WERI-Rb-1 (cell line): ENCODE data around the gene ETF1.

Experiments
- DNase-seq: peaks from one replicate; pipeline ENCODE4 v3.0.0-alpha.2; 2020
- H3K27ac ChIP-seq: fragments of 250-450 bp; sonication (Bioruptor Pico); 2 replicates; pipeline ENCODE4 v1.5.1; 2020; ENCODE audit warnings: mild to moderate bottlenecking, moderate library complexity
- H3K27me3 ChIP-seq: fragments of 250-450 bp; sonication (Bioruptor Pico); 2 replicates; pipeline ENCODE4 v1.5.1; 2021; ENCODE audit warnings: mild to moderate bottlenecking, low read depth, moderate library complexity; ENCODE audit not compliant: insufficient read depth, severe bottlenecking
- H3K36me3 ChIP-seq: fragments of 250-450 bp; sonication (Bioruptor Pico); 2 replicates; pipeline ENCODE4 v1.5.1; 2020; ENCODE audit warnings: mild to moderate bottlenecking, moderate library complexity
- H3K4me3 ChIP-seq: 2 replicates; pipeline ENCODE4 v1.5.1; 2011; ENCODE audit warnings: low read depth, mild to moderate bottlenecking, control low read depth, low read length
- H3K9me3 ChIP-seq: fragments of 250-450 bp; sonication (Bioruptor Pico); 2 replicates; pipeline ENCODE4 v1.5.1; 2021; ENCODE audit warnings: mild to moderate bottlenecking, moderate library complexity; ENCODE audit not compliant: severe bottlenecking
- TF ChIP-seq, protein P1 (sequence below): IDR thresholded peaks from 2 replicates; pipeline ENCODE4 v1.5.1; 2011; ENCODE audit warnings: low read depth, mild to moderate bottlenecking, control low read depth, inconsistent platforms, low read length

The ETF1 gene

DNA sequence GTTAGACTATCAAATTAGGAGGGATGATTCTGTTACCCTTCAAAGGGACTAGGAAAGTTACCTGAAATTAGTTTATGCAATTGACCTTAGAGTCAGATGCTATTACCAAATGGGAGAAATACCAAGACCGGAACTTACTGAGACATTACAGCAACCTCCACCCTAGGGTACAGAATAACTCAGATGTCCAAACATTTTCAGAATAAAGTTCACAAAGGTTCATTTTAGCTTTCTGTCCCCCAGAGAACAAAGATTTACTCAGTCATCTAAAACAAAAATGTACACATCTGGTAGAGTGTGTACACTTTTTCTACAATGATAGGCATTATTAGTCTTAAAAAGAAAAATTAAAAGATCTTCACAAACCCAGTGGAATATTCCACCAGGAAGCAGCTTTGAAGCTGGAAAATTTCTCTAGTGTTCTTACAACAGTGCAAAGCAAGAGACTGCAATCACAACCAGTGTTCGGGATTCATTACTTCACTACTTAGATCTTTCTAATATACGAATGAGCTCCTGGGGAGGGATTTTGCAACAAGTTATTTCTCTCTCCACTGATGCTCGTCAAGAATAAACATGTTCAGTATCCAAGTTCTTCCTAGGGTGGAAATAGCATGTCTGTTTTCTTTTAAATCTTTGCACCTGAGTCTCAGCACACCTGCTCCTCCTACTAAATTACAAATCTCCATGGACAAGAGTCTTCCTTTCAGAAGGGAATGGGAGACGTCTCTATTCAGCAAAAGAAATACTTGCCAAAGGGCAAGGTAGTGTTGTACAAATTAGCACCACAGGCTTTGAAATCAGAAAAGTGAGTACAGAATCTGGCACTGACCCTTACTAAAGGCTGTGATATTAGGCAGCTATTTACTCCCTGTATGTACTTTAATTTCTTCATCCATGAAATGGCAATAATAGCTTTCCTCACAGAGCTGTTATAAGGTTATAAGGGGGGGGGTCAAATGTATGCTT is 8.8 kb downstream of the ETF1 start:
- TF ChIP-seq, protein P1, sequence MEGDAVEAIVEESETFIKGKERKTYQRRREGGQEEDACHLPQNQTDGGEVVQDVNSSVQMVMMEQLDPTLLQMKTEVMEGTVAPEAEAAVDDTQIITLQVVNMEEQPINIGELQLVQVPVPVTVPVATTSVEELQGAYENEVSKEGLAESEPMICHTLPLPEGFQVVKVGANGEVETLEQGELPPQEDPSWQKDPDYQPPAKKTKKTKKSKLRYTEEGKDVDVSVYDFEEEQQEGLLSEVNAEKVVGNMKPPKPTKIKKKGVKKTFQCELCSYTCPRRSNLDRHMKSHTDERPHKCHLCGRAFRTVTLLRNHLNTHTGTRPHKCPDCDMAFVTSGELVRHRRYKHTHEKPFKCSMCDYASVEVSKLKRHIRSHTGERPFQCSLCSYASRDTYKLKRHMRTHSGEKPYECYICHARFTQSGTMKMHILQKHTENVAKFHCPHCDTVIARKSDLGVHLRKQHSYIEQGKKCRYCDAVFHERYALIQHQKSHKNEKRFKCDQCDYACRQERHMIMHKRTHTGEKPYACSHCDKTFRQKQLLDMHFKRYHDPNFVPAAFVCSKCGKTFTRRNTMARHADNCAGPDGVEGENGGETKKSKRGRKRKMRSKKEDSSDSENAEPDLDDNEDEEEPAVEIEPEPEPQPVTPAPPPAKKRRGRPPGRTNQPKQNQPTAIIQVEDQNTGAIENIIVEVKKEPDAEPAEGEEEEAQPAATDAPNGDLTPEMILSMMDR, result no peak
- H3K27me3 ChIP-seq, result no peaks in the 10 kb centered on the region
- H3K36me3 ChIP-seq, result peaks cover 69% of the 10 kb centered on the region

DNA sequence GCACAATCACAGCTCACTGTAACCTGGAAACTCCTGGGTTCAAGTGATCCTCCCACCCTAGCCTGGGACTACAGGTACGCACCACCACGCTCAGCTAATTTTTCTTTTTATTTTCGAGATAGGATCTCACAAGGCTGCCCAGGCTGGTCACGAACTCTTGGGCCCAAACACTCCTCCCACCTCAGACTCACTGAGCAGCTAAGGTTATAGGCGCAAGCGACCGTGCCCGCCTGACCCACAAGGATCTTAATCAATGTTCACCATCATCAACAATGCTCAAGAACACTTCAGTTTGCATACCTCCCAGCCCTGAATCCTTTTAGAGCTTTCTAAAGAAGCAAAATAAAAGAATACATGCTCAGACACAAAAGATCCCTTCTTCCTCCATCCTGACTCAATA is 13.2 kb downstream of the ETF1 start:
- DNase-seq, result no peak
- H3K27ac ChIP-seq, result no peak overlapping the region
- peaks cover 52% of the 10 kb centered on the region for H3K36me3 ChIP-seq
- no peak overlapping the region for H3K4me3 ChIP-seq
- H3K9me3 ChIP-seq, result no peaks in the 10 kb centered on the region
- no peaks in the 10 kb centered on the region for H3K27me3 ChIP-seq
- TF ChIP-seq, protein P1, result no peak

More for the DNA sequence above, 8.8 kb downstream of the ETF1 start:
- no peaks in the 10 kb centered on the region for H3K9me3 ChIP-seq
- no peak overlapping the region for H3K27ac ChIP-seq
- no peak for DNase-seq
- H3K4me3 ChIP-seq, result no peak overlapping the region

DNA sequence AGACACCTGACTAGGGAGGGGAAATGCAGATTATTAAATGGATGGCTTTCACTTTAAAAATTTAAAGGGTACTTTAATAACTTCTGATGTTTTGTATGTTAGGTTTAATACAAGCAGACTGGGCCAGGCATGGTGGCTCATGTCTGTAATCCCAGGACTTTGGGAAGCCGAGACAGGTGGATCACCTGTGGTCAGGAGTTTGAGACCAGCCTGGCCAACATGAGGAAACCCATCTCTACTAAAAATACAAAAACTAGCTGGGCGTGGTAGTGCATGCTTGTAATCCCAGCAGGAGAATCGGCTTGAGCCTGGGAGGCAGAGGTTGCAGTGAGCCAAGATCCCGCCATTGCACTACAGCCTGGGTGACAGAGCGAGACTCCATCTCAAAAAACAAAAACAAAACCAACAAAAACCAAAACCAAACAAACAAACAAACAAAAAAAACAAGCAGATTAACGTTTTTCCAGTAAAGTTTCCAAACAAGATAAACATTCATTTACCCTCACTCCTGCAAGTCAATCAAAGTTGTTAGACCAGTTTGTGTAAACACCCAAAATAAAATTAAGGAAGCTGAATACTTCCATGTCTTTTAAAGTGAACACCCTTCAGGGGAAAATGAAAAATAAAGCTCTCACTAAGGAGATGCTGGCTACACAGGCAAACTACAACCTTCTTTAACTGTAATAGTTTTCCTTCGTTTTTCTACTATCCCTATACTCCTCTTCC is 14.1 kb downstream of the ETF1 start:
- no peaks in the 10 kb centered on the region for H3K9me3 ChIP-seq
- peaks cover 44% of the 10 kb centered on the region for H3K36me3 ChIP-seq
- TF ChIP-seq, protein P1, result no peak
- no peak overlapping the region for H3K27ac ChIP-seq
- no peaks in the 10 kb centered on the region for H3K27me3 ChIP-seq
- no peak overlapping the region for H3K4me3 ChIP-seq
- DNase-seq, result no peak

DNA sequence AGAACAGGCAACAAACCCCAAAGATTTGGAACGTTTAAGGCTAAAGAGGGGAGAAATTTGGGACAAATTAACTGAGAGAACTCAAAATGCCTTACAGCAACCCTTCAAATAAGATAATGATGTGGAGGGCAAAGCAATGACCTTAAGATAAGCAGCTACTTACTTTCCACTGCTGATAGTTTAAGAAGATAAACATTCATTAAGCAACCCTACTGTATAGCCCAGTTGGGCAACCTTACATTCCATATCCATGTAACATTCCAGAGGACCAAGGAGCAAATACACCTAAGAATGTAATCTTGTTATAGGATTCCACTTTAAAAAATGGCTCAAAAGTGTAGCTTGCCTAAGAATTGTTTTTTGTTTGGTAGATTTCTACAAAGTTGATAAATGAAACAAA is 14.8 kb downstream of the ETF1 start:
- Histone ChIP-seq H3K36me3 (peaks cover 41% of the 10 kb centered on the region), H3K27me3 (no peaks in the 10 kb centered on the region), H3K27ac (no peak overlapping the region), H3K4me3 (no peak overlapping the region), H3K9me3 (no peaks in the 10 kb centered on the region)
- DNase-seq, result no peak
- TF ChIP-seq, protein P1, result no peak

DNA sequence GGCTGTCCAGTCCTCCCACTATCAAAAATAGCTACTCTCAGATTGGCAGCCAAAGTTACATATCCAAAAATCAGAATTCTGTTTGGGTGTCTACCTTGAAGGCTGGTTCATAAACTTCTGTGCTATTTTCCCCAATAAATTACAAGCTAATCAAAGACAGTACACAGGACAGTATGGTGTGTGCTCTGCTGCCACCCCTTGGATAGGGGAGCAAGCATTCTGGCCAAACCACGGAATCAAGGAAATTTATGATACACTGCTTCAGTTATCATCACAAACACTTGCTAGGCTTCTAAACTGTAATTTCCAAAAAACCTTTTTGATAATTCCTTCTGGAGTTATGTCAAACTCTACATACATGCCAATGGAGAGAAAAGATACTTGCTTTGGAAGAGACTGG is 15.9 kb downstream of the ETF1 start:
- H3K27ac ChIP-seq, result no peak overlapping the region
- DNase-seq, result no peak

More for the DNA sequence above, 15.9 kb downstream of the ETF1 start:
- Histone ChIP-seq H3K9me3 (no peaks in the 10 kb centered on the region), H3K27me3 (no peaks in the 10 kb centered on the region), H3K4me3 (no peak overlapping the region), H3K36me3 (peaks cover 36% of the 10 kb centered on the region)
- TF ChIP-seq, protein P1, result no peak
